ENCODE results near the gene ATAD3B.
A peak's percentile ranks its signal among the peaks of the same experiment; 100 is the strongest.
"Not testable (repeated sequence)": the region's sequence is repeated elsewhere in the genome, so short reads cannot be mapped to it uniquely, and the experiment has no call there.

ATAD3B gene

GRCh38 chr1:1481811-1482210 is 10.2 kb downstream of the ATAD3B start:
- H3K36me3 Mint-ChIP-seq, H3K27ac Mint-ChIP-seq, H3K27me3 Mint-ChIP-seq, H3K4me3 Mint-ChIP-seq, H3K4me1 Mint-ChIP-seq, H3K9me3 Mint-ChIP-seq: not testable (repeated sequence)

- Mint-ChIP-seq H3K27me3 (no peaks in the 10 kb centered on the region), H3K9me3 (no peaks in the 10 kb centered on the region), H3K4me3 (no peak overlapping the region), H3K27ac (no peak overlapping the region), H3K36me3 (peaks cover 6% of the 10 kb centered on the region), H3K4me1 (peaks cover 6% of the 10 kb centered on the region)
Observed at GRCh38 chr1:1482856-1483255, 11.3 kb downstream of the ATAD3B start.

GRCh38 chr1:1483714-1484113 is 12.1 kb downstream of the ATAD3B start:
- Mint-ChIP-seq H3K4me1 (peaks cover 6% of the 10 kb centered on the region), H3K36me3 (peaks cover 6% of the 10 kb centered on the region), H3K27ac (no peak overlapping the region), H3K27me3 (no peaks in the 10 kb centered on the region), H3K4me3 (no peak overlapping the region), H3K9me3 (no peaks in the 10 kb centered on the region)

- H3K27me3 Mint-ChIP-seq, H3K27ac Mint-ChIP-seq, H3K36me3 Mint-ChIP-seq, H3K4me1 Mint-ChIP-seq, H3K4me3 Mint-ChIP-seq, H3K9me3 Mint-ChIP-seq: not testable (repeated sequence)
Observed at GRCh38 chr1:1484976-1485750, 13.6 kb downstream of the ATAD3B start.

GRCh38 chr1:1485755-1486317 is 14.3 kb downstream of the ATAD3B start:
- H3K4me3 Mint-ChIP-seq, H3K36me3 Mint-ChIP-seq, H3K27ac Mint-ChIP-seq, H3K4me1 Mint-ChIP-seq, H3K27me3 Mint-ChIP-seq, H3K9me3 Mint-ChIP-seq: not testable (repeated sequence)

- Mint-ChIP-seq H3K4me3 (no peak overlapping the region), H3K36me3 (peaks cover 5% of the 10 kb centered on the region), H3K27me3 (no peaks in the 10 kb centered on the region), H3K9me3 (no peaks in the 10 kb centered on the region), H3K4me1 (no peaks in the 10 kb centered on the region), H3K27ac (peak overlapping the region; percentile 30)
Observed at GRCh38 chr1:1487701-1488100, 16.1 kb downstream of the ATAD3B start.

GRCh38 chr1:1489231-1489630 is 17.7 kb downstream of the ATAD3B start:
- H3K4me3 Mint-ChIP-seq, result no peak overlapping the region
- no peaks in the 10 kb centered on the region for H3K27me3 Mint-ChIP-seq
- no peaks in the 10 kb centered on the region for H3K9me3 Mint-ChIP-seq
- H3K36me3 Mint-ChIP-seq, result peaks cover 16% of the 10 kb centered on the region
- no peaks in the 10 kb centered on the region for H3K4me1 Mint-ChIP-seq
- no peak overlapping the region for H3K27ac Mint-ChIP-seq

GRCh38 chr1:1489861-1490260 is 18.3 kb downstream of the ATAD3B start:
- Mint-ChIP-seq H3K27me3 (no peaks in the 10 kb centered on the region), H3K4me1 (no peaks in the 10 kb centered on the region), H3K27ac (no peak overlapping the region), H3K9me3 (no peaks in the 10 kb centered on the region), H3K4me3 (no peak overlapping the region), H3K36me3 (peaks cover 16% of the 10 kb centered on the region)

GRCh38 chr1:1490633-1491230 is 19.2 kb downstream of the ATAD3B start:
- H3K4me1 Mint-ChIP-seq, result no peaks in the 10 kb centered on the region
- peaks cover 16% of the 10 kb centered on the region for H3K36me3 Mint-ChIP-seq
- H3K27ac Mint-ChIP-seq, result no peak overlapping the region
- no peaks in the 10 kb centered on the region for H3K9me3 Mint-ChIP-seq
- no peaks in the 10 kb centered on the region for H3K27me3 Mint-ChIP-seq
- no peak overlapping the region for H3K4me3 Mint-ChIP-seq

- Mint-ChIP-seq H3K4me1 (no peaks in the 10 kb centered on the region), H3K36me3 (peaks cover 16% of the 10 kb centered on the region), H3K9me3 (no peaks in the 10 kb centered on the region), H3K4me3 (no peak overlapping the region), H3K27ac (no peak overlapping the region), H3K27me3 (no peaks in the 10 kb centered on the region)
Observed at GRCh38 chr1:1491601-1492000, 20.0 kb downstream of the ATAD3B start.

- H3K27ac Mint-ChIP-seq, H3K27me3 Mint-ChIP-seq, H3K4me3 Mint-ChIP-seq, H3K9me3 Mint-ChIP-seq, H3K4me1 Mint-ChIP-seq: not testable (repeated sequence)
- peaks cover 16% of the 10 kb centered on the region for H3K36me3 Mint-ChIP-seq
Observed at GRCh38 chr1:1494311-1494710, 22.7 kb downstream of the ATAD3B start.

- H3K4me1 Mint-ChIP-seq, H3K9me3 Mint-ChIP-seq, H3K27me3 Mint-ChIP-seq, H3K4me3 Mint-ChIP-seq, H3K27ac Mint-ChIP-seq: not testable (repeated sequence)
- H3K36me3 Mint-ChIP-seq, result peaks cover 14% of the 10 kb centered on the region
Observed at GRCh38 chr1:1495461-1495975, 24.0 kb downstream of the ATAD3B start.

GRCh38 chr1:1504777-1505365 is 33.3 kb downstream of the ATAD3B start:
- H3K36me3 Mint-ChIP-seq, H3K9me3 Mint-ChIP-seq, H3K27me3 Mint-ChIP-seq: not testable (repeated sequence)
- Mint-ChIP-seq H3K4me3 (peak overlapping the region; percentile 80), H3K4me1 (peaks cover 12% of the 10 kb centered on the region), H3K27ac (peak overlapping the region; percentile 76)

- Mint-ChIP-seq H3K4me1 (peaks cover 12% of the 10 kb centered on the region), H3K4me3 (peak overlapping the region; percentile 80)
- H3K27me3 Mint-ChIP-seq, H3K36me3 Mint-ChIP-seq, H3K9me3 Mint-ChIP-seq, H3K27ac Mint-ChIP-seq: not testable (repeated sequence)
Observed at GRCh38 chr1:1505366-1505798, 33.8 kb downstream of the ATAD3B start.

- H3K27me3 Mint-ChIP-seq, result not testable (repeated sequence)
Observed at GRCh38 chr1:1505801-1506200, 34.2 kb downstream of the ATAD3B start.

GRCh38 chr1:1507305-1507704 is 35.7 kb downstream of the ATAD3B start:
- H3K4me1 Mint-ChIP-seq, result peaks cover 18% of the 10 kb centered on the region
- H3K9me3 Mint-ChIP-seq, result no peaks in the 10 kb centered on the region
- H3K4me3 Mint-ChIP-seq, result no peak overlapping the region
- H3K27me3 Mint-ChIP-seq, result no peaks in the 10 kb centered on the region
- no peak overlapping the region for H3K27ac Mint-ChIP-seq
- no peaks in the 10 kb centered on the region for H3K36me3 Mint-ChIP-seq

More at GRCh38 chr1:1505801-1506200, 34.2 kb downstream of the ATAD3B start:
- H3K9me3 Mint-ChIP-seq, H3K27ac Mint-ChIP-seq, H3K36me3 Mint-ChIP-seq: not testable (repeated sequence)
- peak overlapping the region; percentile 31 for H3K4me3 Mint-ChIP-seq
- peaks cover 14% of the 10 kb centered on the region for H3K4me1 Mint-ChIP-seq

Measured in activated naive CD4-positive, alpha-beta T cell treated with anti-CD3 and anti-CD28 coated beads, Interleukin-2, amount 50 U/mL, for 24 hours (primary cell).